ENCODE data around the gene RAMACL. TPM values are rescaled to one million over a fixed set of nuclear protein-coding genes. Genes with fewer than 3 reads are reported as not detected.

RAMACL gene
- total and polyA plus RNA-seq, 4 donors: 0.30 to 17.6 (median 4.3) TPM

DNA sequence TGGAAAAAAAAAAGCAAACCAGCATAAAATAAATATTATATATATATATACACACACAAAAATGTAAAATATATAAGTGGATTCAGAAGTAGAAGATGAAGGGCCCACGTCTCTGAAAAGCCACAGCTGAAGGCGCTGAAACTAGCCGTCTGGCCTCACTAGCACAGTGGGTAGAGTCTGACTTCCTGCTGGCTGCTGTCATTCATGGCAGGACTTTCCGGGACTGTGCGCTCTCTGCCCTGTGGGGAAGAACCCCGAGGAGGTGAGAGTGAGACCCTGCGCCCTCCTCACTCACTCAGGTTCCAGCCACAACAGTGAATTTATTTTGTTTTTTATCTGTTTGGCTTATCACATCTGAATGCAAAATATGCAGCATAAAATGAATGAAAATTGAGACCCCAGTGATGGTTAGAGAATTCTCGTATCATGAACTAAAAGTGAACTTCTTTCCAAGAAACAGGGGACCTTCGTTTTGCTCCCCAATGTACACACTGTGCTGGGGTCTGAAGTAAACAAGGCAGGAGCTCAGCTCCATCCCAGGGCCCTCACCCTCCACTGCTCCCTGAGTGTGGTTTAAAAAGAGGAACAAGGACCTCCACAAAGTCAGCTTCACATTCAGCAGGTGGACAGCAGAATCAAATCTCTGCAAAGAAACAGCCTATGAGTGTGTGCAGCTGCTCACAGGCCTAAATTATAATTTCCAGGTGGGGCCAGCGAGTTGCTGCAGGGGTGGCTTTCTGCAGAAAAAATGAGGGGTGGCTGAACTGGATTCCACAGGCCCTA lies 1.3 kb upstream of the RAMACL start:
- ATAC-seq (ENCODE audit: insufficient read depth, low FRiP score) (no peak), DNase-seq (no peak)
- H3K36me3 ChIP-seq (ENCODE audit: control insufficient read depth in 4 of 4, insufficient read depth in 4 of 4, low read length in 4 of 4): peaks cover 0 to 2% (median 0%) of the 10 kb centered on the region in 4 donors
- no peaks in the 10 kb centered on the region for H3K27me3 ChIP-seq (ENCODE audit: control insufficient read depth in 3 of 3, insufficient read depth in 3 of 3, low read length in 2 of 3)
- H3K4me1 ChIP-seq (ENCODE audit: control insufficient read depth in 5 of 5, insufficient read depth in 5 of 5, low read length in 5 of 5): peaks cover 0 to 23% (median 0%) of the 10 kb centered on the region in 5 donors
- TF ChIP-seq, protein P1, sequence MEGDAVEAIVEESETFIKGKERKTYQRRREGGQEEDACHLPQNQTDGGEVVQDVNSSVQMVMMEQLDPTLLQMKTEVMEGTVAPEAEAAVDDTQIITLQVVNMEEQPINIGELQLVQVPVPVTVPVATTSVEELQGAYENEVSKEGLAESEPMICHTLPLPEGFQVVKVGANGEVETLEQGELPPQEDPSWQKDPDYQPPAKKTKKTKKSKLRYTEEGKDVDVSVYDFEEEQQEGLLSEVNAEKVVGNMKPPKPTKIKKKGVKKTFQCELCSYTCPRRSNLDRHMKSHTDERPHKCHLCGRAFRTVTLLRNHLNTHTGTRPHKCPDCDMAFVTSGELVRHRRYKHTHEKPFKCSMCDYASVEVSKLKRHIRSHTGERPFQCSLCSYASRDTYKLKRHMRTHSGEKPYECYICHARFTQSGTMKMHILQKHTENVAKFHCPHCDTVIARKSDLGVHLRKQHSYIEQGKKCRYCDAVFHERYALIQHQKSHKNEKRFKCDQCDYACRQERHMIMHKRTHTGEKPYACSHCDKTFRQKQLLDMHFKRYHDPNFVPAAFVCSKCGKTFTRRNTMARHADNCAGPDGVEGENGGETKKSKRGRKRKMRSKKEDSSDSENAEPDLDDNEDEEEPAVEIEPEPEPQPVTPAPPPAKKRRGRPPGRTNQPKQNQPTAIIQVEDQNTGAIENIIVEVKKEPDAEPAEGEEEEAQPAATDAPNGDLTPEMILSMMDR (IDR thresholded peaks at IDR 0.05; ENCODE audit: control extremely low read depth, extremely low read depth): no peak
- 29 to 47% methylated on average over 10 of the region's 10 CpGs for WGBS, 2 donors
- H3K4me3 ChIP-seq: no peak overlapping the region
- no peaks in the 10 kb centered on the region for H3K9me3 ChIP-seq (ENCODE audit: control insufficient read depth in 4 of 4, insufficient read depth in 3 of 4, low read length in 3 of 4)
- H3K9ac ChIP-seq (ENCODE audit: insufficient read depth in 1 of 2, low read length in 2 of 2): no peak overlapping the region
- no peak overlapping the region for H3K27ac ChIP-seq (ENCODE audit: low read depth in 1 of 2, low read length in 1 of 2)

DNA sequence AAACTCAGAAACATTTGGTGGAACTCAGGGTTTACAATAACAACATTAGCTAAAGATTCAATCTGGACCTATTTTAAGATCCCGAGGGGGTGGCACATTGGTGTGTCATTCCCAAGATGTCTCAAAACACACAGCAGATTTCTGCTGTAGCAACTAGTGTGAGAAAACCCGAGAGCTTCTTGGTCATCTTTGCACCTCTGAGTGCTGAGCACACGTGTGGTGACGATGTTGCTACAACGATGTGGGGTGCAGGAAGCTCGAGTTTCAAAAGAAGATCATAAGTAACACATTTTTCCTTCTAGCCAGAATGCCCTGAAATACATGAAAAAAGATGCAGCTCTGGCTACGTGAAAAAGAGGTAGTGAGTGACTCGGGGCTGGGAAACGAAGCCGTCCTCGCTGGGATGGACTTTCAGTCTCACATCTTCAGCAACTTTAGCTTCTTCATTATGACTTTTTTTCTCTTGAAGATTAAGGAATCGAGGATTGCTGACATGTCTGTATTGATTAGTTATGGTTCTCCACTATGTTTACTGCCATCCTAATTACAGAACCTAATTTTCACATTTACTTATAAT lies 1.5 kb downstream of the RAMACL start:
- Histone ChIP-seq H3K4me3 (no peak overlapping the region), H3K9me3 (ENCODE audit: control insufficient read depth in 4 of 4, insufficient read depth in 3 of 4, low read length in 3 of 4) (no peaks in the 10 kb centered on the region), H3K27ac (ENCODE audit: low read depth in 1 of 2, low read length in 1 of 2) (no peak overlapping the region), H3K4me1 (ENCODE audit: control insufficient read depth in 5 of 5, insufficient read depth in 5 of 5, low read length in 5 of 5) (peaks cover 0 to 18% (median 3%) of the 10 kb centered on the region in 5 donors), H3K9ac (ENCODE audit: insufficient read depth in 1 of 2, low read length in 2 of 2) (no peak overlapping the region), H3K36me3 (ENCODE audit: control insufficient read depth in 4 of 4, insufficient read depth in 4 of 4, low read length in 4 of 4) (peaks cover 0 to 7% (median 0%) of the 10 kb centered on the region in 4 donors), H3K27me3 (ENCODE audit: control insufficient read depth in 3 of 3, insufficient read depth in 3 of 3, low read length in 2 of 3) (no peaks in the 10 kb centered on the region)
- TF ChIP-seq, protein P1 (IDR thresholded peaks at IDR 0.05; ENCODE audit: control extremely low read depth, extremely low read depth): no peak
- no peak for DNase-seq
- WGBS, 2 donors: 55 to 76% methylated on average over 12 of the region's 12 CpGs
- ATAC-seq (ENCODE audit: insufficient read depth, low FRiP score): no peak

DNA sequence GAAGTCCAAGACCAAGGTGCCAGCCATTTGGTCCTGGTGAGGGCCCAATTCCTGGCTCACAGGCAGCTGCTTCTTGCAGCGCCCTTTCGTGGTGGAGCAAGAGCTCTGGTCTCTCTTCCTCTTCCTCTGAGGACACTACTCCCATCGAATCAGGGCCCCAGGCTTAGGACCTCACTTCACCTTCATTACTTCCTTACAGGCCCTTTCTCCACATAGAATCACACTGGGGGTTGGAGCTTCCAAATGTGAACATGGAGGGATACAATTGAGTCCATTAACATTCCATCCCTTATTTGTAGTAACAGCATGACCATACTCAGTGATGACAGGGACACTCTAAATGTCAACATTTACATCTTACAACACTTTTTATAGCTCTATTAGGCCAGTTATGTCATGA lies 2.3 kb downstream of the RAMACL start:
- Histone ChIP-seq H3K36me3 (ENCODE audit: control insufficient read depth in 4 of 4, insufficient read depth in 4 of 4, low read length in 4 of 4) (peaks cover 0 to 7% (median 0%) of the 10 kb centered on the region in 4 donors), H3K27ac (ENCODE audit: low read depth in 1 of 2, low read length in 1 of 2) (no peak overlapping the region), H3K4me3 (no peak overlapping the region), H3K27me3 (ENCODE audit: control insufficient read depth in 3 of 3, insufficient read depth in 3 of 3, low read length in 2 of 3) (no peaks in the 10 kb centered on the region), H3K4me1 (ENCODE audit: control insufficient read depth in 5 of 5, insufficient read depth in 5 of 5, low read length in 5 of 5) (peaks cover 0 to 16% (median 9%) of the 10 kb centered on the region in 5 donors), H3K9me3 (ENCODE audit: control insufficient read depth in 4 of 4, insufficient read depth in 3 of 4, low read length in 3 of 4) (no peaks in the 10 kb centered on the region), H3K9ac (ENCODE audit: insufficient read depth in 1 of 2, low read length in 2 of 2) (no peak overlapping the region)
- ATAC-seq (ENCODE audit: insufficient read depth, low FRiP score) (no peak), DNase-seq (no peak)
- TF ChIP-seq, protein P1 (IDR thresholded peaks at IDR 0.05; ENCODE audit: control extremely low read depth, extremely low read depth): no peak
- 18 to 67% methylated on average over 3 of the region's 3 CpGs for WGBS, 2 donors
